Fibroblast of peridontal ligament (primary cell): ENCODE data around the gene NME1.

Experiments
- DNase-seq: peaks from one replicate; pipeline ENCODE4 v3.0.0-alpha.2; 2010; ENCODE audit errors: extremely low read depth

Gene NME1

DNA sequence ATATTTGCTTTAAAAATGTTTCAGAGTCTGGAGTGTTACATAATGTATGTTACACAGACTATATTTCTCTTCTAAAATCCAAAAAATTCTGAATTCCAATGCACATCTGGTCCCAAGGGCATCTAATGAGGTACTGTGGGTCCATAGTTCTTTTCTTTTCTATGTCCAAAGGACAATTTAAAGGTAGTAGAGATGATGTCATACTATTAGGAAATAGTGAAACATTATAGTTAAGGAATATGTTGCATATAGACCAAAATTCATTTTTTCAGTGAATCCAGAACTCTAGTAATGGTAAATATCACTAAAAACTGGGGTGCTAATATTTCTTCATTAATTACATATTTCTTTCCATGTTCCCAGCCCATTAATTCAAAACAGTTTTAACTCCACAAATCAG, 35.8 kb downstream of the NME1 start:
- DNase-seq, result no peak

GRCh38 chr17:51189628-51190027, 36.3 kb downstream of the NME1 start:
- peak; percentile 64 for DNase-seq

DNA sequence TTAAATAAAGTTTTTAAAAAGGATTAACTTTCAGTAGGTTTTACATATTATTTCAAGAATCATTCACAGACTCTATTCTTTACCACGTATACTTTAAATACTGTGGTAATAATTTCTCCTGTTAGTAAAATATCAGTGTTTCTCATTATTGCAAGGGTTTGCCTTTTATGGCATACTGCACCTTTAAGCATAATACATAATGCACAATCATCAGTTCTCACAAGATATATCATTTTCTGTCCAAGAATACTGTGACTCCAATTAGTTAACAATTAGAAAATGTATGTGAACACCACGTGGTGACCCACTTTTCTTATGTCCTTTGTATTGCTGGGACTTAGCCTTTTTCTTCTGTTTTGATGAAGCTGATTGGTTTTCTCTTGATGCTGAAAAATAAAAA, 38.5 kb downstream of the NME1 start:
- no peak for DNase-seq

GRCh38 chr17:51197754-51198153, 44.4 kb downstream of the NME1 start:
- no peak for DNase-seq

GRCh38 chr17:51200295-51200694, 46.9 kb downstream of the NME1 start:
- no peak for DNase-seq

- no peak for DNase-seq
These were observed 47.5 kb downstream of the NME1 start for GRCh38 chr17:51200846-51201245.

- DNase-seq, result no peak
These were observed 50.5 kb downstream of the NME1 start for GRCh38 chr17:51203838-51204237.
